Choroid plexus epithelial cell (primary cell): ENCODE measurements around the gene SH3TC1.
A peak's percentile ranks its signal among the peaks of the same experiment; 100 is the strongest.

ENCODE experiments used
- DNase-seq: peaks from one replicate; pipeline ENCODE4 v3.0.0-alpha.2; 2010; ENCODE audit warnings: low read depth
- H3K4me3 ChIP-seq: 2 replicates; pipeline ENCODE4 v1.5.1; 2011; ENCODE audit warnings: low read depth, mild to moderate bottlenecking, control low read depth, low read length, moderate library complexity
- TF ChIP-seq, protein P1 (sequence below): conservative IDR thresholded peaks from 2 replicates; pipeline ENCODE4 v1.5.1; 2011; ENCODE audit warnings: low read depth, mild to moderate bottlenecking, control low read depth, inconsistent platforms, low read length, moderate library complexity

The SH3TC1 gene

DNA sequence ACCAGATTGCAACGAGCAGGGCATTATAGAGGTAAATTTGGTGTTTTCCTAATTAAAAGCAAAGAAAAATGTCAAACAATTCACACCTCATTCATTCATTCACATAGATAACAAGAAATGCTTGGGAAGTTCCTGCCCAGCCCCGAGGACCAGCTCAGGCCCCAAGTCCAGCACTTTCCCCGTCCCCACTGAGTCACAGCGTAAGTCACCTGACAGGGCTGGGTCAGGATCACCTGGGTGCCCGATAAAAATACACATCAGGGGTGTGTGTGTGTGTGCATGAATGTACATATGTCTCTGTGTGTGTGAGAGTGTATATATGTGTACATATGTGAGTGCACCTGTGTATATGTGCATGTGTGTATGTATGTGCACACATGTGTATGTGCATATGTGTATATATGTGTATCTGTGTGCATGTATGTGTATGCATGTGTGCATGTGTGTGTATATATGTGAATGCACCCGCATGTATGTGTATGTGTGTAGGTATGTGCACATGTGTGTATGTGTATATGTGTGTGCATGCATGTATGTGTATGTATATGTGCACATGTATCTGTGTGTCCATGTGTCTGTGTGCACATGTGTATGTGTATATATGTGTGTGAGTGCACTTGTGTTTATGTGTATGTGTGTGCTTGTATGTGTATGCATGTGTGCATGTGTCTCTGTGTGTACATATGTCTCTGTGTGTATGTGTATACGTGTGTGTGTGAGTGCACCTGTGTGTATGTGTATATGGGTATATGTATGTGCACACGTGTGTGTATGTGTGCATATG, 18.6 kb upstream of the SH3TC1 start:
- TF ChIP-seq, protein P1, sequence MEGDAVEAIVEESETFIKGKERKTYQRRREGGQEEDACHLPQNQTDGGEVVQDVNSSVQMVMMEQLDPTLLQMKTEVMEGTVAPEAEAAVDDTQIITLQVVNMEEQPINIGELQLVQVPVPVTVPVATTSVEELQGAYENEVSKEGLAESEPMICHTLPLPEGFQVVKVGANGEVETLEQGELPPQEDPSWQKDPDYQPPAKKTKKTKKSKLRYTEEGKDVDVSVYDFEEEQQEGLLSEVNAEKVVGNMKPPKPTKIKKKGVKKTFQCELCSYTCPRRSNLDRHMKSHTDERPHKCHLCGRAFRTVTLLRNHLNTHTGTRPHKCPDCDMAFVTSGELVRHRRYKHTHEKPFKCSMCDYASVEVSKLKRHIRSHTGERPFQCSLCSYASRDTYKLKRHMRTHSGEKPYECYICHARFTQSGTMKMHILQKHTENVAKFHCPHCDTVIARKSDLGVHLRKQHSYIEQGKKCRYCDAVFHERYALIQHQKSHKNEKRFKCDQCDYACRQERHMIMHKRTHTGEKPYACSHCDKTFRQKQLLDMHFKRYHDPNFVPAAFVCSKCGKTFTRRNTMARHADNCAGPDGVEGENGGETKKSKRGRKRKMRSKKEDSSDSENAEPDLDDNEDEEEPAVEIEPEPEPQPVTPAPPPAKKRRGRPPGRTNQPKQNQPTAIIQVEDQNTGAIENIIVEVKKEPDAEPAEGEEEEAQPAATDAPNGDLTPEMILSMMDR, result no peak
- H3K4me3 ChIP-seq, result no peak overlapping the region
- no peak for DNase-seq

DNA sequence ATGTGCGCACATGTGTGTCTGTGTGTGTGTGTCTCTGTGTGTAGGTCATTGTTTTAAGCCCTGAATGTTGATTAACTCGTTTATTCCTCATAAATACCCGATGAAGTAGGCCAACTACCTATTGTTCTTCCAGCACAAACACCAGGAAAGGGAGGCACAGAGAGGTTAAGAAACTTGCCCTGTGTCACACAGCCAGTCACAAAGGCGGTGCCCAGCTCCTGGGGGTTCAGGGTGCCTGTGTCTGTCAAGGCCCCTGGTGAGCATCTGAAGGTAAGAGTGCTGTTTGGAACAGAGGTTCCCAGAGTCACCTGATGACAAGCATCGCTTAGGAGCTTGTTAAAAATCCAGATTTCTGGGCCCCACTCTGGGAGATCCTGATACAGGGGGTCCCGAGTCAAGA, 18.0 kb upstream of the SH3TC1 start:
- H3K4me3 ChIP-seq, result no peak overlapping the region
- DNase-seq, result no peak
- TF ChIP-seq, protein P1, result no peak

DNA sequence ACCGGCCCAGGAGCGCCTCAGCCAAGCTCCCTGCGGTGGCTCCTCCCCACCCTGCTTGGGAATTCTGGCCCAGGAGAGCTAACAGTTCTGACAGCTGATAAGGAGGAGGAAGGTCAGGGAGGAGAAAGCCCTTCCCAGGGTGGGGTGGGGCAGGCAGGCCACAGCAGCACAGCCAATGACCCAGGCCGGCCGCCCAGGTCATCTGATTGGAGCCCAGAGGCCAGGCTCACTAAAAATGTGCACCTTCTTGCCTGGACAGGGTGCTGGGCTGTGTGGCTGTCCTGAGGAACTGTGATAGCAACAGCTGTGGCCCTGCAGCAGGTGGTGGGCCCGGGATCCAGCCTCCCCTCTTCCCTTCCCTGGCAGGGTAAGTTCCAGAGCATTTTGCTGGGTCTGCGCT, 17.2 kb upstream of the SH3TC1 start:
- TF ChIP-seq, protein P1, result no peak
- no peak for DNase-seq
- no peak overlapping the region for H3K4me3 ChIP-seq

DNA sequence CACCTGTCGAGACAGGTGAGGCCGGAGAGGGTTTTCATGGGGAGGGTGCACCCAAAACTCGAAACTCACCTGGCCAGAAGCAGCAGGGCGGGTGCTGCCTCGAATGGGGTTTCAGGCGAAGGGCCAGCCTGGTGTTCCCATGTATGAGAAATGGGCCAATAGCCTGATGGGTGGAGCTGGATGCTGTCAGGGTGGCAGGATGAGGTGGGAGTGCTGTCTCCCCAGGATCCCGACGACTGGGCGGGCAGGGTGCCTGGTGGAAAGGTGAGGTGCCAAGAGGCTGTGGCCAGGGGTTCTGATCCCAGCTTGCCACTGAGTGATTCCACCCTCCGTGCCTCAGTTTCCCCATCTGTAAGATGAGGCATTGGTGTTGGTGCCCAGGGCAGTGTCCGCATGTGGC, 16.8 kb upstream of the SH3TC1 start:
- TF ChIP-seq, protein P1, result no peak
- no peak for DNase-seq
- no peak overlapping the region for H3K4me3 ChIP-seq

DNA sequence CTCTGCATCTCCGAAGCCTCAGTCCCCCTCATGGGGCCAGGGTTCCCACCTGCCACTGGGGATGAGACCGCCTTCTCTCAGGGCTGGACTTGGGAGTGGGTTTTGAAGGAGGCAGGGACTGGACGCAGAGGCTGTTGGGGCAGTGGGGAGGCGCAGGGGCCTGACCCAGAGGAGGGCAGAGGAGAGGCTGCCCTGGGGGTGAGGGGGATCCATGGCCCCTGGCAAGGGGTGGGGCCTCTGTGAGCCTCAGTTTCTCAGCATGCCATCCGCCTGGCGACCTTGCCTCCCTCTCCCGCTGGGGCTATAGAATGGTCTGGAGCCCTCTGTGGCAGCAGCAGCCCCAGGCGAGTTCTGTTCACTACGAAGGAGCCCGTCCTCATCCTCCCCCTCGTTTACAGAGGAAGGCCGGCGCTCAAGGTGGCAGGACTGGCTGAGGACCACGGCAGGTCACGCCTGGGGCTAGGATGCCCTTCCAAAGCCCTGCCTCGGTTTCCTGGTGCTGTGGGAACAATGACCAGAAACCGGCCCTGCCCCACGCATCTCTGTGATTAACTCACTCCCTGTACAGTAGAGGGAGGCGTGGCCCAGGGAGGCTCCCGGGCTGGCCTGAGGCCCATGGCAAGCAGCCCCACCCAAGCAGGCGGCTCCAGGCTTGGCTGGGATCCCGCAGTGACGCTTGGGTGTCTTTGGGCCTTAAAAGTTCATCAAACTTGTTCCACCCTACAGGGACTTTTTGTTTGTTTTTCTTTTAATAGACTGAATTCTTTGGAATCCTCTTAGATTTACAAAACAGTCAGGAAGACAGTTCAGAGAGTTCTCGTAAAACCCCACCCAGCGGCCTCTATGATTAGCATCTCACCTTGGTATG, 16.0 kb upstream of the SH3TC1 start:
- TF ChIP-seq, protein P1, result no peak
- no peak overlapping the region for H3K4me3 ChIP-seq
- DNase-seq, result peak; percentile 94

DNA sequence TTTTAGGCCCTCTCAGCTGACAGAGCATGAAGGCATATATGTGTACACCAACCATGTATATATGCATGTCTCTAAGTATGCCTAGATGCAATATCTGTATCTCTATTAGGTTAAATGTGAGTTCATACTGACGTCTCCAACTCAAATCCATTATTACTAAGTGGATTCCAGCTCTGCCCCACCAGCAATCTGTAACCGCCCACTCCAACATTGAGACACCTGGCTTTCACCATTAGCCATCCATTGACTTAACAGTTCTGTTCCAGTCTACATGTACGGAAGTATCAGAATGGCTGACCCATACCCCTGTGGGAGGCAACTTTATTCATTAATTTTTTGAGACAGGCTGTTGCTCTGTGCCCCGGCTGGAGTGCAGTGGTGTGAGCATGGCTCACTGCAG, 15.0 kb upstream of the SH3TC1 start:
- peak; percentile 22 for DNase-seq
- no peak overlapping the region for H3K4me3 ChIP-seq
- TF ChIP-seq, protein P1, result no peak
